Activated CD4-positive, CD25-positive, alpha-beta regulatory T cell (primary cell): ENCODE data around the gene ZNF358.
A peak's percentile ranks its signal among the peaks of the same experiment; 100 is the strongest.

Experiments
- DNase-seq, 4 experiments: peaks; one replicate each; lab custom pipeline; 2025; lab: John Stamatoyannopoulos, UW

The ZNF358 gene

DNA sequence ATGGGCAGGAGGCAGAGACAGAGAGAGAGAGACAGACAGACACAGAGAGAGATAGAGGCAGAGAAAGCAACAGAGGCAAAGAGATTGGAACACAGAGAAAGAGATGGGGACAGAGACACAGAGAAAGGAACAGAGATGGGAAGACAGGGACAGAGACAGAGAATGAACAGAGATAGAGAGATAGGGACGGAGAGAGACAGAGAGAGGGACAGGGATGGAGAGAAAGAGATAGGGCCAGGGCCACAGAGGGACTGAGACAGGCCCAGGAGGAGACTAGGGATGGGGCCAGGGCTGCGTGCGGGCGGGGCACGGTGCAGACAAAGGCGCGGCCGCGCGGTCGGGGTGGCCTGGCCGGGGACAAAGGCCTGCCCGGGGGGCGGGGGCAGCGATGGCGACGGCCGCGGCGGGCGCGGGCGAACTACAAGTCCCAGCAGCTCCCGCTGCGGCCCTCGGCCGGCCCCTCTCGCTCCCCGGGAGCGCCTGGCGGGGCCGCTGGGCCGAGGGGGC is at the start of gene ZNF358:
TSS of gene ZNF358 (plus strand) at position 459 of the 507 bp plus-strand sequence. CDS start 3,140 bp downstream, outside the sequence.
- no peak for DNase-seq

DNA sequence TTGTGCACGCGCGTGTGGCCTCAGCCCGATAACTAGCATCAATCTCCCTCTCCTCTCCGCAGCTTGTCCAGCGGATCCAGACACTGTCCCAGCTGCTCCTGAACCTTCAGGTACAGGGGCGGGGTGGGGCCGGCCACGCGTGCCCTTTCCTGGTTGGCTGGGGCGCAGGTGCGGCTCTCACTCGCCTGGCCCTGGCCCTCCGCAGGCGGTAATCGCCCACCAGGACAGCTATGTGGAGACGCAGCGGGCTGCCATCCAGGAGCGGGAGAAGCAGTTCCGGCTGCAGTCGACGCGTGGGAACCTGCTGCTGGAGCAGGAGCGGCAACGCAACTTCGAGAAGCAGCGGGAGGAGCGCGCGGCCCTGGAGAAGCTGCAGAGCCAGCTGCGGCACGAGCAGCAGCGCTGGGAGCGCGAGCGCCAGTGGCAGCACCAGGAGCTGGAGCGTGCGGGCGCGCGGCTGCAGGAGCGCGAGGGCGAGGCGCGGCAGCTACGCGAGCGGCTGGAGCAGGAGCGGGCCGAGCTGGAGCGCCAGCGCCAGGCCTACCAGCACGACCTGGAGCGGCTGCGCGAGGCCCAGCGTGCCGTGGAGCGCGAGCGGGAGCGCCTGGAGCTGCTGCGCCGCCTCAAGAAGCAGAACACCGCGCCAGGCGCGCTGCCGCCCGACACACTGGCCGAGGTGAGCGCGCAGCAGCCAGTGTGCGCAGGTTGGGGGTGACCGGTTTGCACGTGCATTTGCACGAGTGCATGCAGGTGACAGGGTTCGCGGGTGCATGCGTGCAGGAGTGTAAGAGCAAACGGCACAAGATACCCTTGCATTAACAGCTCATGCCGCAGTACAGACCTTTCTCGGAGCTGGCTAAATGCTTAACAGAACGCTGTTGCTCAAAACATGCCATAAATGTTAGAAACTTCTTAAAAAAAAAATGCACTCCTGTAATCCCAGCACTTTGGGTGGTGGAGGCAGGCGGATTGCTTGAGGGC is 48.6 kb upstream of the ZNF358 start:
- no peak for DNase-seq

DNA sequence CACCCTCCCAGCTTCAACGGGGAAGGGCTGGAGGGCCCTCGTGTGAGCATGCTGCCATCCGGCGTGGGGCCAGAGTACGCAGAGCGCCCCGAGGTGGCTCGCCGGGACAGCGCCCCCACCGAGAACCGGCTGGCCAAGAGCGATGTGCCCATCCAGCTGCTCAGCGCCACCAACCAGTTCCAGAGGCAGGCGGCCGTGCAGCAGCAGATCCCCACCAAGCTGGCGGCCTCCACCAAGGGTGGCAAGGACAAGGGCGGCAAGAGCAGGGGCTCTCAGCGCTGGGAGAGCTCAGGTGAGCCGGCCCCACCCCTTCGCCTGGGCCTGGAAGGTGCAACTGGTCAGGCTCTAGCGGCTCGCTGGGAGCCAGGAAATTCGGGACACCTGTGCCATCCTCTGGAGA is 47.1 kb upstream of the ZNF358 start:
- no peak for DNase-seq

DNA sequence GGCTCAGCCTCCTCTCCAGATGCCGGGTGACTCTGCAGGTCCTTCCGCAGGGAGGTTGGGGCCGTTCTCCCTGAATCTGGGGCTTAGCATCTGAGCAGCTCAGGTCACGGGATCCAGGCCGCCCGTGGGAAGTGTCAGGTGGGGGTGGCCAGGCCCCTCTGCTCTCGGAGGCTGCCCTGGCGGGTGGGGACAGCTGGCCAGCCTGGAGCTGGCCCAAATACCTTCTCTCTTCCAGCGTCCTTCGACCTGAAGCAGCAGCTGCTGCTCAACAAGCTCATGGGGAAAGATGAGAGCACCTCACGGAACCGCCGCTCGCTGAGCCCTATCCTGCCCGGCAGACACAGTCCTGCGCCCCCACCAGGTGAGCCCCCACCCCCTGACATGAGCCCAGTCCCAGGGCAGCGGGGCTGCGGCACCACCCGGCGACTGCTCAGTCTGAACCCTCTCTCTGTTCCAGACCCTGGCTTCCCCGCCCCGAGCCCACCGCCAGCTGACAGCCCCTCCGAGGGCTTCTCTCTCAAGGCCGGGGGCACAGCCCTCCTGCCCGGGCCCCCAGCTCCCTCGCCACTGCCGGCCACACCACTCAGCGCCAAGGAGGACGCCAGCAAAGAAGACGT is 46.1 kb upstream of the ZNF358 start:
- no peak for DNase-seq

DNA sequence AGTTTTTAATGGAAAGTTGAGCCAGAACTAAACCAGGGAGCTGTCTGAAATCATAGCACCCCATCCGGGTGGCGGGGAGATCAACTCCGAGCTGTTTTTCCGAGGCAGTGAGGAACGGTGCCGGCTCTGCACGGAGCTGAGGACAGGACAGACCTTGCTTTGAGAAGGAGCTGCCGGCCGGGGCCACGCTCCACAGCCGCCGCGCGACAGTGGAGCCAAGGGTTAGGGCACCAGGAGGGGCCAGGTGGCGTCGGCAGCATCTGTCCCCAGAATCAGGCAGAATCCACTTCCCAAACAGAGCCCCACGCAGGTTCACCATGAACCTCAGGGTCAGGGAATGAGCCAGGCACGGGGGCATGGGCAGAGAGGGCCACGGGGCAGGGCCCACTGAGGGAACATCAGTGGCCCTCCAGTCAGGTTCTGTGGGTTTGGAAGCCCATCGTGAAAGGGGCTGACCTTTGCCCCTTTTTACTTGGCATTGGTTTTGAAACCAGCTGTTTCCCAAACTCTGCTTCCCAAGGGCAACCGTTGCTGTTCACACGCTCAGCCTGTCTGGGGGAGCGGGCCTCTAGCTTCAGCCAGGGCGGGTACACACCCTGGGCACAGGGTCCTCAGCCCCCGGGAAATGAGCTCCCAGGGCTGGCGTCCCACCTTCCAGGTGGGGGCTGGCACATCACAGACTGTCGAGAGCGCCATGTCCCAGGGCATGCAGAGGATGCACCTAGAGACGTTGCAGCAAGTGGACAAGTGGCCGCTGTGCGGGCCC is 45.2 kb upstream of the ZNF358 start:
- no peak for DNase-seq

DNA sequence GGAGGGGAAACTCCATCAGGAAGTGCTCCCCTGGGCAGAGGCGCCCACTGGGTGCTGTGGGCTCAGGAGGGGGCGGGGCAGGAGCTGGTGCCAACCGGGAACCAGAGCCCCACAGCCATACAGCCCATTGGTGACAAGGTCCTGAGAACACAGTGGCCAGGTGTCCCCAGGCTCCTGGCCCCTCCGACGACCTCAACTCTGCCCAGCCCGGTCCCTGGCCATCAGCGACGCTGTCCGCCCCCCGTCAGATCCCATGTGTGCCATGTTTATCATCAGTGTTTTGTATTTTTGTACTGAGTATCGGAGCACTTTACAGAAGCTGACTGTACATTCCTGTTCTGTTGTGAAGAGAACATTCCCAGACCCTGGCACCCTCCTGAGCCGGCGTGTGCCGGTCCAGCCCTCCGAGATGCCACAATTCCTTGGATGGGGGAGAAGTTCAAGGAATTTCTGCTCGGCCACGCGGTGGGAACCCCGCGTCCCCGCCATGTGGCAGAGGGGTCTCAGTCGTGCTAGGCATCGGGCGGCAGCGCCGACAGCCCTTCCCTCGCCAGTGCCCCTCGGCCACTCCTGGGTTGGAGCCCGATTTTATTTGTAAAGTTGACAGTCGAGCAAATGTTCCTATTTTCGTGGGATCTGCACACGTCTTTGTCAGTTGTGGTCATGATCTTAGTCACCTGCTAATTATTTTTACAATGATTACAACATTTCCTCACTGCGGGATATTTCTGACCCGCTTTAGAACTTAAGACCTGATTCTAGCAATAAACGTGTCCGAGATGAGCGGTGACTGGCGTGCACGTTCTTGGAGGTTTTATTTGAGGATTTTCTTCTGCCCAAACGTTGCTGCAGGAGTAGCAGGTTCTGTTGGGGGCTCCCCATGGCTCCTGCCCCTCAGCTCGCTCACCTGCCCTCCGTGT is 43.9 kb upstream of the ZNF358 start:
- DNase-seq = no peak

DNA sequence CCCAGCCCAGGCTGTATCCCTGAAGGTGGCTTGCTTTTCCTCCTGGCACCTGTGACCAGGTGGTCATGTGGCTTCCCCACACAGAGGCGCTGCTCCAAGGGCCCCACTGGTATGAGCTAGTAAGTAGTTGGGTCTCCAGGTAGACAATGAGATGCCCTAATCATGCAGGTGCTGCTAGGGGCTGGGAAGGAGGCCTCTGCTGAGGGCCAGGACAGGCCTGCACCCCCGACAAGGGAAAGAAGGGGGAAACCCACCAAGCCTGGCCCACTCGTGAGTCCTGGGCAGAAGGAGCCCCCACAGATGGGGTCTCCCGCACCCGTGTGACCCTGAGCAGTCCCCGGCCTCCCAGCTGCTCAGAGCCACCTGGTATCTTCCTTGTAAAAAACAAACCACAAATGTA is 40.2 kb upstream of the ZNF358 start:
- no peak for DNase-seq

DNA sequence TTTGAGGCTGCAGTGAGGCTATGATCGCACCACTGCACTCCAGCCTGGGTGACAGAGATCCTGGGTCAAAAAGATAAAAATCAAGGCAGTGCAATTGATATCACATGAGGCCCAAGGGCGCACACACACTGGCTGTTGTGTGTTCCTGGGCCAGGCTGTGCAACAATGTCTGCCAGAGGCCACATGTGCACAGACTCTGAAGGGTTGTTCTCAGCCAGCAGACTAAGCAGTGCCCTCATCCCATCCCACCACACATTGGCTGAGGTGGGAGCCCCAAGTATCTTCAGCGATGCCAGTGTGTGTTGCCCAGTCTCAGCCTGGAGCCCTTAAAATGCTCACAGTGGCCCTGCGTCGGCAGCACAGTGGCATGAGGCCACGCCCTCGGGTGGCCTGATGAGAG is 39.7 kb upstream of the ZNF358 start:
- no peak for DNase-seq

DNA sequence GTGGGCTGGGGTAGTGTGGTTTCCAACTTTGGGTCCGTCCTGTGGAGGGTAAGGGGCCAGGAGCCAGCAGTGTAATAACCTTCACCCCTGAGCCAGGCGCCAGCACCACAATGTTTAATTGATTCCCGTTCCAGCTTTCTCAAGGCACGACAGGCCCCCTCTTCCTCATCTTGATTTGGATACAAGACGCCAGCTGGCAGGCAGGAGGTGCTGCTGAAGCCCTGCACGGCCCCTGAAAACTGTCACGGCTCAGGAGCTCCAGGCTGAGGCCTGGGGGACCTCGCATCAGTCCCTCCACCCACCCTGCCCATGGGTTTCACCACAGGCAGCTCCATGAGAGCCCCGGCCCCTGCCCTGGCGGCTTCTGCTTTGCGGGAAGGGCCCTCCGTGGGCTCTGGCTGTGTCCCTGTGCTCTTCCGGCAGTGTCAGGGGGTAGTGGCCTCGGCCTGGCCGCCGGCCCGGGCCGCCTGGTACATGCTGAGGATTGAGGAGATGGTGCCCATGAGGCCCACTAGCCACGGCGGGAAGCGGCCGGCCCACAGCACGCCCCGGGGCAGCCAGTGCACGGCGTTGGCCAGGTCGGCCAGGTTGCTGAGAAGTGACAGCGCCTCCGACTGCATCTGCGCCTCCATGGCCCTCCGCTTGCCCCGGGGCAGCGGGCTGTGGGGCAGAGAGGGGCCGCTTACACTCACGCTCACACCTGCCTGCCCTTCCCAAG is 39.0 kb upstream of the ZNF358 start:
- no peak for DNase-seq

DNA sequence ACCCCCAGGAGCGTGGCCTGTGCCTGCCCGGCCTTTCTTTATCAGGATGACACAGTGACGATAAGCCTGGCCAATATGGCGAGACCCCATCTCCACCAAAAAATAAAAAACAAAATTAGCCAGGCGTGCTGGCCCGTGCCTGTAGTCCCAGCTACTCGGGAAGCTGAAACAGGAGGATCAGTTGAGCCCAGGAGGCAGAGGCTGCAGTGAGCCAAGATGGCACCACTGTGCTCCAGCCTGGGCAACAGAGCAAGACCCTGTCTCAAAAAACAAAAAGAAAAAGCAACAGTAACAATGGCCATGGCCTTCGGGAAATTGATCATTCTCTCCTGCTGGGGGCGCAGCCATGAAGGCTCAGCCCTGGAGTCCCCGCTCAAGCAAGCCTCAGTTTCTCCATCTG is 38.1 kb upstream of the ZNF358 start:
- no peak for DNase-seq

DNA sequence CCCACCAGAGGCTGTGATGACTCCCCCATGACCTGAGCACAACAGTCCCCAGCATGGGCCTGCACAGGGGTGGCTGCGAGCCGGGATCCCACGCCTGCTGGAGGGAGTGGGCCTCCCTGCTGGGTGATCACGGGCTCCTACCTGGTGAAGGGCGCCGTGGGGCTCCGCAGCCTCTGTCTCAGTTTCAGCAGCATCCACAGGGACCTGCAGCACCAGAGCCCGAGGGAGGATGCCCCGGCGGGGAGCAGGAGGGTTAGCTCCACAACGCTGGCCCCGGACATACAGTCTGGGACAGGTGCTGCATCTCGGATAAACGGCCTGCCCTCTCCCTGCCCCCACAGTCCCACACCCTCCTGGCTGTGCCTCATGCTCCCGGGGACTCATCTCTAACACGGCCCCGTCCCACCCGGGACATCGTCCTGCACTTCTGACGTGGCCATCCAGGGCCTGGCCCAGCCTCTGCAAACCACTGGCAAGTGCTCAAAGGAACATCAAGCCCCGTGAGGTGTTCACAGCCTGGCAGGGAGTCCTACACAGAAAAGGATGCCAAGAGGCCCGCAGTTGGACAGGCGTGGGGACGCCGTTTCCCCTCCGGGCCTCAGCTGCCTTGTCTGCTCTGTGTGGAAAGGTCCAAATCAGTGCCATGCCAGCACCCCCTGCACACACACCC is 37.6 kb upstream of the ZNF358 start:
- DNase-seq = no peak

DNA sequence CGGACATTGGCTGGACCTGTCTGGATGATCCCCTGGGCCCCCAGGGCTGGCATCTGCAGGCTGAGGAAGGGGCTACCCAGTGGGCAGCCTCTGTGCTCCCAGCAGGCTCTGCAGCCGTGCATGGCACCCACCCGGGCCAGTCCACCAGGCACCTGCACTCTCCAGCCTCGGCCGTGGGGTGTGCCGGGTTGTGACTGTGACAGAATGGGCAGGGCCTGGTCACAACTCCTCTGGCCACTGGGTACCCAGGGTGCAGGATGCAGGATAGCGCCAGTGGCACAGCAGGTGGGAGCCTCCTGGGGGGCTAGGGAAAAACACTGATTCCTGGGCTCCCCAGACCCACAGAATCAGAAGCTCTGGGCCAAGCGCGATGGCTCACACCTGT is 37.1 kb upstream of the ZNF358 start:
- no peak for DNase-seq

DNA sequence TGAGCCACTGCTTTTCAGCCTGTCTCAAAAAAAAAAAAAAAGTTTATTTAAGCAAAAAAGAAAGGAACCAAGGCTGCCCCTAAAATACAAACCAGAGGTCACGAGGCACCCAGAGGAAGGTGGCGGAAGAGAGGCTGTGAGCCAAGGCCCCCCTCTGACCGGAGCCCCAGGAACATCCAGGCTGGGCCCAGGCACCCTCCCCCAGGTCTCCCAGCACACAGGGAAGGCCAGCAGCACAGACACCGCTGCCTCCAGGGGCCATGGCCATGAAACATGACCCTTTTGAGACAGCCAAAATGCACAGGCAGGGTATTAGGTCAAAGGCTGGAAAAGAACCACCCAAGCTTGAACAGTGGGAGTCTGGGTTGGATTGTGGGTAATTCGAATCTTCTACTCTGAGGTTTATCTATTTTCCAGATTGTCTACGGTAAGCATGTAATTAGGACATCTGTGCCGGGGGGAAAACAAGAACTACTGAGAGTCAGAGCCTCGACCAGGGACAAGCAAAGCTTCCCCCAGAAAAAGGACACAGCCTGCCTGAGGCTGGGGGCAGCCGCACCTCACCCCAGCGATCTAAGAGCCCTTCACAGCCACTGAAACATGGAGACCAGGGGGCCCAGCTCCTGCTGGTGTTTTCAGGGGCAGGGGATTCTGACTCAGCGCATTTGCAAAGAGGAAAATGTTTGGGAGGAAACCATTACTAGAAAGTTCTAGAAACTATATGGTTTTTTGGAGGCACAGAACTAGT is 35.5 kb upstream of the ZNF358 start:
- DNase-seq = no peak

DNA sequence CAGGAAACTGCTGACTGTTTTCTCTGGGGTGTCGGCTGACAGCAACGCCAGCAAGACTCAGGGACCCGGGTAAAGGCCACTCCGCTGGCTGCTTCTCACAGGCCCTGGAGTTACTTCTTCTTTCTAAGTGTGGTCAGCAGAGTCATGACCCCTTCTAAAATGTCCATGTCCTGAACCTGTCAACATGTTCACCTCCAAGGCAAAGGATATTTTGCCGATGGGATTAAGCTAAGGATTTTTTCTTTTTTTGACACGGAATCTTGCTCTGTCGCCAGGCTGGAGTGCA is 35.0 kb upstream of the ZNF358 start:
- no peak for DNase-seq

DNA sequence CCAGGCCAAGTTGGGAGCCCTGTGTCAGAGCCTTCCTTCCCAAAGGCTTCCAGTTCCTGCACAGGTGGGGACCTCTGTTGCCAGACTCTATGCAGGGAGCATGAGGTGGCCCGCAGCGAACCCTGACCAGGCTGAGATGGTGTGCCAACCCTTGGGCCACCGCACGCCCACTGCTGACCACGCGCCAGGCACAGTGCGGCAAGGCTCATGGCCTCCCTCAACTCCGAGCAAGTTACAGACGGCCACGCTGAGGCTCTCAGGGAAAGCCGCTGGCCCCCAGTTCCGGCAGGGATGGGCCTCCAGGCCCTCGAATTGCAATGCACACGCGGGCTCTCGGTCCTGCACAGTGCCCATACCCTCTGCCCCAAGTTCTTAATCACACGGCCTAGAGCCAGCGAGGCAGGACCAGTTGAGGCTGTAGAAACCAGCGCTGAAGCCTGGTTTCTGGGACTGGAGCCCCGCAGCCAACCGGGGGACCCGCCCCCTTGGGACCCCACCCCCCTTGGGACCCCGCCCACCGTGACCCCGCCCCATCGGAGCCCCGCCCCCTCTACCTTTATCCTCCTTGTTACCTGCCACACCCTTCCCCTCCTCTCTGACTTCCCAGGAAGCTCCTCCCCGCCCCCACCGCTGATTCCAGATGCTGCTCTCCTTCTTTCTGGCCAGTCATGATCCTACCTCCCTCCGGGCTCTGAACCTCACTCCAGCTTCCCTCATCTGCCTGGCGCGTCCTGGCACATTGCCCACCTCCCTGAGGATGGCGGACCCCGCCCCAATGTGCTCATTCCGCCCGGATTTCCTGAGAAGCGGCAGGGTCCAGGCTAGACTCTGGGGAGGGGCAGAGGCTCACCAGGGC is 33.1 kb upstream of the ZNF358 start:
- no peak for DNase-seq

DNA sequence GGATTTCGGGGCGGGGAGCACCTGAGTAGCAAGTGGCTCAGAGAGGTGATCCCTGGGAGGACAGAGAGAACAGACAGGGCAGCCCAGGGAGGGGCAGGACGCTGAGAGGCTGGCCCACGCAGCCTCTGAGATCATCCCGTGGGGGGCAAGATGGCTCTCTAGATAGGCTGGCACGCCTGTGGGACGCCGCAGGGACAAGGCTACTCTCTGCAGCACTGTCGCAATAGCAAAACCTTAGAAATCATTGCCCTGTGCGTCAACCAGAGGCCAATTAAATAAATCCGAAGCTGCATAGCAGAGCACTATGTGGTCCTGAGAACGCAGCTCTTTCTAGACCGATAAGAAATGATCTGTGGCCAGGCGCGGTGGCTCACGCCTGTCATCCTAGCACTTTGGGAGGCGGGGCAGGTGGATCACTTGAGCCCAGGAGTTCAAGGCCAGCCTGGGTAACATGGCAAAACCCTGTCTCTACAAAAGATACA is 32.1 kb upstream of the ZNF358 start:
- no peak for DNase-seq

DNA sequence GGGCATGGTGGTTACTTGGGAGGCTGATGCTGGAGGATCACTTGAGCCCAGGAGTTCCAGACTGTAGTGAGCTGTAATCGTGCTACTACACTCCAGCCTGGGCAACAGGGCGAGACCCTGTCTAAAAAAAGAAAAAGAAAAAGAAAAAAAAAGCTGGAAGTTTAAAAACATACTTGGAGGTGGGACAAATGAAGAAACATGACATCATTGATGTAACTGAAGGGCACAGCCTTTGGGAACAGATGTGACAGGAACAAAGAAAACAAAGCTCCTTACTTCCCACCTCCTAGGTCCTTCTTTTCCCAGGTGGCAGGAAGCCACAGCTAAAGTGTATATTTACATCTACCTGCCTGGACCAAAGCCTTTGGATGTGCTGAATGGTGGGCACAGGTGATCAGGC is 29.0 kb upstream of the ZNF358 start:
- DNase-seq = no peak

DNA sequence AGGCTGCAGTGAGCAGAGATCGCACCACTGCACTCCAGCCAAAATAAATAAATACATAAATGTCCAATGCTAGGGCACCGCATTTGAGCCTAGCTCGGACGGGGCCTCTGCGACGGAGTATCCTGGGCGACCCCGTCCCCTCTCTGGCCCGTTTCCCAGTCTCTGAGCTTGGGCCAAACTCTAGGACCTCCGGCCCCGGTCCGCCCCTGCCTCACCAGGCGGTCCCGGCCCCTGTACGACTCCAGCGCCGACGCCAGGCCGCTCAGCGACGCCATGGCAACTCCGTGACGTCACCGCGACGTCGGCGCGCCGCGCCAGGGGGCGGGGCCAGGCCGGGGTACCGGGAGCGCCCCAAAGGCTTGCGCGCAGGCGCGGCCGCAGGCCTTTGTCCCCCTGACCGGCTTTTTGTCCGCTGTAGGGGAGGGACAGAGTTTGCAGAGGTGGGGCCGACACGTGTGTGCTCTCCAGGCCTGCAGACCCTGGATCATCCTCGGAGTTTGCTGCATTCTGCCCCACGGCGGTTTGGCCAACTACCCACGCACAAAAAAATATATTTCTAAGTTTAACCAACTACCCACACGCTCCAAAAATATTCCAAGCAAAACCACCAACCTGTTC is 27.1 kb upstream of the ZNF358 start, which contains the start of gene PEX11G:
TSS of gene PEX11G (minus strand) at position 300 of the 618 bp plus-strand sequence. CDS start at position 275, 25 bp downstream.
- DNase-seq = peak; percentile 76 to 84 (median 81)
